GM18951 (cell line): ENCODE measurements around the gene SYT6.

Source experiments
- POLR2A ChIP-seq: IDR thresholded peaks from 4 replicates; pipeline ENCODE4 v1.6.1; 2011; ENCODE audit warnings: mild to moderate bottlenecking; ENCODE audit not compliant: insufficient read length, insufficient read depth; ENCODE audit errors: extremely low read depth
- in situ Hi-C: fragments of 300-500 bp; cut with MboI; formaldehyde crosslinking; loops from one replicate; pipeline ENCODE4 v1.12.0; 2022; ENCODE audit warnings: low sequenced_read_pairs, mixed read lengths, inconsistent platforms; ENCODE audit not compliant: unreplicated experiment

SYT6 gene

GRCh38 chr1:114118351-114118990 lies 35.2 kb downstream of the SYT6 start:
- in situ Hi-C loops = no loop called here

DNA sequence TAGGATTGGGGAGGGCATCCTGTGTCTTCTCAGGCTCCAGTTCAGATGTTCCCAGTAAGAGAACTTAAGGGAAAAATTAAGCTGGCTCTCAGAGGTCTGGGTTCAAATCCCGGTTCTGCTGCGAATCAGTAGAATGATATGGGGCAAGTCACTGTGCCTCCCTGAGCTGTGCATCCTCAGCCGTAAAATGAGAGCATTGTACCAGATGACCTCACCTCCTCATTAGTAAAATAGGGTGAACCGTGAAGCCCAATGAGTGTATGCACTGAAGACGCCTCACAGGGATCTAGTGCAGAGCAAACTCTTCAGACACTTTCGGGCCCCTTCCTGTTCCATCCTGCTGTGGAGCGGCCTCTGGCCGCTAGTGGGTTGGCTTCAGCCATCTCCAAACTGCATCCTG lies 36.0 kb downstream of the SYT6 start:
- in situ Hi-C loops = no loop called here
- no peak for TF ChIP-seq POLR2A

More at GRCh38 chr1:114118351-114118990, 35.2 kb downstream of the SYT6 start:
- TF ChIP-seq POLR2A = no peak

DNA sequence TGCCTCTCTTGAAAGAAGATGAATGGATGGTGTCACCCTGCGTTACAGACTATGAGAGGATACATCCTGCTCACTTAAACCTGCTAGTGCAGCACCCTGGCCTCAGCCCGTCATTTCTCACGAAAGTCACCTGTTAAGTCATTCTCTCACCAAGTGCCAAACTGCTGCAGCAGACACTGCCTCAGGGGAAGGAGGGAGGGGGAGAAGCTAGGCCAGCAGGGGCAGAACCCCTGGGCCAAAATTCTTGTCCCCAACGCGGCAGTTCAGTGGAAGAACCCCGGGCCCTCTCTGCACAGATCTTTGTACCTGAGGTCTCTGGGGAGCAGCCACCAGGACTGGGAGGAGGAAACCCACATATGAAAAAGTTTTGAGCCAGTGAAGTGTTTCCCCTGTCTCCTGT lies 37.6 kb downstream of the SYT6 start:
- no peak for TF ChIP-seq POLR2A
- in situ Hi-C loops = no loop called here

DNA sequence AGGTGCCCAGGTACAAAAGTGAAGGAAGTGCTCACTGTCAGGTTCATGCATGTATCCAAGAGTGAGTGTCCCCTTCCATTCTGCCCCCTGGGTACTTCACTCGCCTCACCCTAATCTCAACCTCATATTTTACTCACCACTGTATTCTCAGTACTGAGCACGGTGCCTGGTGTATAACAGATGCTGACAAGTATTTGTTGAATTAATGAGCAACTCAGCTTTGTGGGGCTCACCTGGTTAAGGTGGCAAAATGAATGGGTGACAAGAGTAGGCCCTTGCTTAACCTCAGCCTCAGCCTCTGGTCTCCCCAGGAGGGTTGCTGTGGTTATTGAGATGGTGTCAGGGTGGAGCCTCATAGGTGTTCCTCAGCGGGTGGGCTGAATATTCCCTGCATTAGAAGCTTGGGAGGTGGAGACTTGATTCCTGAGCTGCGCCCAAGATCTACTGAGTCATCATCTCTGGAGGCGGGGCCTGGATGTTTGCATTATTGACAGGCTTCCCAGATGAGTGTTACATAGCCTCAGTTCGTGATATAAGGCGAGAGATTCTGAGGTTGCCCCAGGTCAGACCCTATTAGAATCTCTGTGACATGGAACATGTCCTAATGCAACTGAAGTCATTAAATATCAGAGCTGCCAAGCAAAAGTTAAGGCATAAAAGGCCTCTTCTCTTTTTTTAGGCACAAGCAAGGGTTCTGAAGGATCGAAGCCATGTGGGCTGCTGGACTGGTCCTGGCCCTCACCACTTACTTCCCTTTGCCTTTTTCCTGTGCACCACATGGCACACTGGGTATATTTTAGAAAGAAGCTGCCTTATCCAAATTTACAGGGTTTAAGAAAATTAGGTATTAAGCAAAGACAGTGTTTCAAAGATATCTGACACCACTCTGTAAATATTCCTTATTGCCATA lies 39.2 kb downstream of the SYT6 start:
- in situ Hi-C loops = no loop called here
- TF ChIP-seq POLR2A = no peak

DNA sequence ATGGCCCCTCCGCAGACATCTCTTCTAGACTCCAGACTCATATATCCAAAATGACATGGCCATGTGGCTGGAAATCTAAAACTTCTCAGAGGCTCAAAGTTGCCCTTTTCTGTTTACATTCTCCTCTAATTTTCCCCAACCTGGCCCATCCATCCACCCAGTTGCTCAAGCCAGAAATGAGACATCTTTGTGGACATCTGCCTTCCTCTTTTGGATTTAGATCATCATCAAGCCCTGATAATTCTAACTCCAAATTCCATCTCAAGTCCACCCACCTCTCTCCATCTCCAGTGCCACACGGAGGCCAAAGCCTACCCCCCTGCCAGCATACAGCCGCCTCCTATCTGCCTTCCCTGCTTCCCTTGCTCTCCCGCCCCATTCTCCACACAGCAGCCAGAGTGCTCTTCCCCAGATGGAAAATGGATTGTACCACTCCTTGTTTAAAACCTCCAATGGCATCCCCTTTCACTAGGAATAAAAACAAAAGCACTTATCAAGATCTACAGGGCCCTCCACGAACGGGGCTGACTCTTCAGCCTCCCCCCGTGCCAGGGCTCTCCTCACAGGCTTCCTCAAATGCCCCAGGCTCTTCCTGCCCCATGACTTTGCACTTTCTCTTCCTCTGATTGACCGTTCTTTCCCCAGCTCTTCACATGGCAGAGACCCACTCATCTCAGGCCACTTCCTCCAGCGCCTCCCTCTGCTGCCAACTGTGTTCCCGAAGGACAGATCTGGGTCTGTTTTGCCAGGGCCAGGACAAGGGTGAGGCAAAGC lies 40.1 kb downstream of the SYT6 start:
- in situ Hi-C loops = no loop called here
- no peak for TF ChIP-seq POLR2A

DNA sequence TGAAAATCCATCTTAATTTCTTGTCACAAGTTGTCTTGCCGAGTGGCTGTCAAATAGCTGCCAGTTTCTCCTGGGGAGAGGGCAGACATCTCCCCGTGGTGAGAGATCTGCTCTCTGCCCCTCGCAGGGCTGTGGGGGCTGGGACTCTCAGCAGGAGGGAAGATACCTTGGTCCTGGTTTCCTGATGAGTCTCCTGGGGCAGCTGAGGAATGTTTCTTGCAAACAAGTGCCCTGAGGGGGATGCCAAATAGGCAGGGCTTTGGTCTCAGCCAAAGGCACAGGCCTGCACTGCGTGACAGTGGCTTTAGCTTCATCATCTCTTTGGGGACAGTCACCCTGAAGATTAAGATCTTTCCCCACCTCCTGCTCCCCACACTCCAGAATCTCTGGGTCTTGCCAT lies 40.9 kb downstream of the SYT6 start:
- in situ Hi-C loops = no loop called here

GRCh38 chr1:114111731-114112641 lies 41.7 kb downstream of the SYT6 start:
- TF ChIP-seq POLR2A = no peak
- in situ Hi-C loops = no loop called here

More for the DNA sequence above, 40.9 kb downstream of the SYT6 start:
- no peak for TF ChIP-seq POLR2A

DNA sequence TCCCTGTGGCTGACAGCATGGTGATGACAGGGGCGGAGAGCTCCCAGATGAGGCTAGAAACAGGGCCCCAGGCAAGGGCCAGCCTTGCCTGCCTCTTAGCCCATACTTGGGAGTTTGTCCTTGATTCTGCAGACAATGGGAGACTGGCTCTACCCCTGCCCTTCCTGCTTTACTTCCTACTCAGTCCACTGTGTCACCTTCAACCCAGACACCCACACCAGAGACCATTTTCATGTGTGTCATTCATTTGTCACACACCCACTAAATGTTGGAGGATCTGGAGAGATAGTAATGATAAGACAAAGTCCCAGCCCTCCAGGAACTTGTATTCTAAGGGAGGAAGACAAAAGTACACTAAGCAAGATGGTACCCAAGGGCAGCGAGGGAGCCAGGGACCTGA lies 43.7 kb downstream of the SYT6 start:
- in situ Hi-C loops = no loop called here

GRCh38 chr1:114108751-114109255 lies 44.9 kb downstream of the SYT6 start:
- in situ Hi-C loops = no loop called here
- no peak for TF ChIP-seq POLR2A

More for the DNA sequence above, 43.7 kb downstream of the SYT6 start:
- no peak for TF ChIP-seq POLR2A

DNA sequence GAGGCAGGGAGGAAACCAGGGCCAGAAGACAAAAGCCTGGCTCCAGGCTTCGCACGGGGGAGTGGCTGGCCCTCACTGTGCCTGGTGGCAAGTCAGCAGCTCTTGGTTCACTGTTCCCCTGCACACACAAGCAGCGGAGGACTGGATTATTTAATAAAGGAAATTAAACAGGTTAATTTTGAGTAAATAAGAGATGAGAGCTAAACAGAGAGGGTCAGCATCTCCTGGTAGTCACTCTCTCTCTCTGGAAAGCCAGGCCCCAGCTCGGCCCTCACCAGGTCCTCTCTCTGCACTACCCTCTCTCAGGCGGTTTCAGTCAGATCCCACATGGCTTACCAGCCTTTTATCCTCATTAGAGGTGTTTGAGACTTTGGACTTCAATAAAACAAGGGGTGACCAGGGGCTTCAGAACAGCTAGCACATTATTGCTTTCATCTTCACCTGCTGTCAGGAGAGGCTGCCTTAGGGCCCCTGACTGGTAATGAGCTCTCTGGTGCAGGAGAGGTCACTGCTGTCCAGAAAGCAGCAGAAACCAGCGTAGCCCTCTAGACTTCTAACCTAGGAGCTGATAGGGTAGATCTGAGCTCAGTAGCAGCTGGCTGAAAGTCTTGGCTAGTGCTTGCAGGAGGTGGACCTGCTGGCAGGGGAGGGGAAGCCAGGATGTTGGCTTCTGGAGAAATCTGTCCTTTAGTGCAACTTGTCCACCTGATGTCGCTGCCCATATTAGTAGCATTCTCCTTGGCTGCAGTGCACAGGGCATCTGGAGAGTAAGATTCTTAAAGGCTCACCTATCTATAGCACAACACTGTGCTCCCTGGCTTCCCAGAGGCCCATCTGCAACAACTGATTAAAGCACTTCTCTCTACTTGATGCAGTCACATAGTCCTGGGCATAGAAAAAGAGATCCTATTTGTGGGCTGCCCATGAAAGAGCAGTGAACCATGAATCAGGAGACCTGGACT lies 45.9 kb downstream of the SYT6 start:
- in situ Hi-C loops = no loop called here
- TF ChIP-seq POLR2A = no peak

DNA sequence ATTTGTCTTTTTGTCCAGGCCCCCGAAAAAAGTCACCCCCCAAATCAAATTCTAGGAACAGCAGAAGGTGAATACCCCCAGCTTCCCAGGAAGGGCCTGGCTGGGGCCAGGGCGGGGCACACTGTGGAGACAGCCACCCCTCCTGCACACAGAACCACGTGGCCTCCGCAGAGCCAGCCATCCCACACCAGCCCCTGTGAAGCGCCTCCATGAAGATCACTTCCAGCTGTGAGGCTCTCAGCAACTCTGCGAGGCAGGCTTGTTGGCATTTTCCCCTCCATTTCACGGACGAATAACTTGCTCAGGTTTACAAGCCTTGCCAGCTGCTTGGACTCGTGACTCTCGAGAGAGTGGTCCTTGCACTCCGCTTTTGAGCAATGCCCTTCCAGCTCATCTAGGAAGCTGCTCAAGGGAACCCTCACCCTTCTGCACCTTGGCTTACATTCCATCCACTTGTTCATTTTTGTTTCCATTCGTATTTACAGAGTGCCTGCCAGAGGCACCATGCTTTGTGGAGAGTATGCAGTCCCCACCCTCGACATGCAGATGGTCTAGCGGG lies 48.2 kb downstream of the SYT6 start:
- in situ Hi-C loops = no loop called here

More for the DNA sequence above, 48.2 kb downstream of the SYT6 start:
- no peak for TF ChIP-seq POLR2A
